GM19043 (cell line): ENCODE measurements around the gene PSMC6.

Source experiments
- ATAC-seq: cut with Tn5 transposase; IDR thresholded peaks from one replicate; pipeline ENCODE4 v1.9.1; 2021; ENCODE audit warnings: low read depth; ENCODE audit not compliant: unreplicated experiment

The PSMC6 gene

GRCh38 chr14:52706724-52707706 is at the start of gene PSMC6:
Gene PSMC6, plus strand, starts transcription at chr14:52707200. Its CDS starts 20 bp downstream, at chr14:52707220.
- ATAC-seq = peak; percentile 96

- no peak for ATAC-seq
Measured at GRCh38 chr14:52660325-52660724, 46.7 kb upstream of the PSMC6 start.

- no peak for ATAC-seq
Measured at GRCh38 chr14:52660832-52661231, 46.2 kb upstream of the PSMC6 start.

GRCh38 chr14:52661314-52661713 is 45.7 kb upstream of the PSMC6 start:
- ATAC-seq = no peak

- no peak for ATAC-seq
Measured at GRCh38 chr14:52663850-52664249, 43.1 kb upstream of the PSMC6 start.

- ATAC-seq = no peak
Measured at GRCh38 chr14:52678591-52678990, 28.4 kb upstream of the PSMC6 start.

GRCh38 chr14:52683985-52684520 is 22.9 kb upstream of the PSMC6 start:
- ATAC-seq = no peak

GRCh38 chr14:52686176-52686575 is 20.8 kb upstream of the PSMC6 start:
- ATAC-seq = no peak

- no peak for ATAC-seq
Measured at GRCh38 chr14:52690983-52691760, 15.8 kb upstream of the PSMC6 start.

- no peak for ATAC-seq
Measured at GRCh38 chr14:52692248-52692962, 14.6 kb upstream of the PSMC6 start.

GRCh38 chr14:52693036-52693435 is 14.0 kb upstream of the PSMC6 start:
- no peak for ATAC-seq

GRCh38 chr14:52693532-52693931 is 13.5 kb upstream of the PSMC6 start:
- no peak for ATAC-seq

- ATAC-seq = peak; percentile 45
Measured at GRCh38 chr14:52694761-52695480, 12.1 kb upstream of the PSMC6 start.

GRCh38 chr14:52695481-52696091 is 11.4 kb upstream of the PSMC6 start, which contains the start of gene ERO1A:
Gene ERO1A, minus strand, starts transcription at chr14:52695558. Its CDS starts 77 bp downstream, at chr14:52695481.
- peak; percentile 55 for ATAC-seq

GRCh38 chr14:52700701-52701172 is 6.3 kb upstream of the PSMC6 start:
- ATAC-seq = no peak

GRCh38 chr14:52701223-52701622 is 5.8 kb upstream of the PSMC6 start:
- no peak for ATAC-seq

- no peak for ATAC-seq
Measured at GRCh38 chr14:52703225-52703624, 3.8 kb upstream of the PSMC6 start.

GRCh38 chr14:52703664-52704063 is 3.3 kb upstream of the PSMC6 start:
- ATAC-seq = no peak

GRCh38 chr14:52706286-52706685 is 714 bp upstream of the PSMC6 start:
- ATAC-seq = no peak
